ENCODE data around the gene TPH2. TPM values are rescaled to one million over a fixed set of nuclear protein-coding genes. Genes with fewer than 3 reads are reported as not detected.

The TPH2 gene
- total RNA-seq, 1 experiment from 2014 or later = 0.66 TPM

GRCh38 chr12:72081777-72082176 is 143.1 kb downstream of the TPH2 start:
- H3K4me1 Mint-ChIP-seq = peaks cover 17 to 18% of the 10 kb centered on the region in 2 experiments
- H3K9me3 Mint-ChIP-seq = peaks cover 0 to 3% of the 10 kb centered on the region in 2 experiments; a peak in 1 of 5 replicates
- no peaks in the 10 kb centered on the region for H3K9me3 ChIP-seq (ENCODE audit: control insufficient read depth, low read depth, low read length)
- no peaks in the 10 kb centered on the region for H3K27me3 Mint-ChIP-seq (ENCODE audit: low read depth)
- H3K27ac ChIP-seq (ENCODE audit: insufficient read length, low read depth, low read length) = no peak overlapping the region
- peaks cover 6% of the 10 kb centered on the region for H3K4me1 ChIP-seq (ENCODE audit: insufficient read depth, low read length)
- no peak overlapping the region for H2BK15ac ChIP-seq (ENCODE audit: low read depth, low read length)
- no peak overlapping the region for H3T11ph ChIP-seq (ENCODE audit: low read length)
- no peak overlapping the region for H3K14ac ChIP-seq (ENCODE audit: insufficient read depth, low read length)
- H4K20me1 ChIP-seq (ENCODE audit: control insufficient read depth, insufficient read depth, insufficient read length) = no peaks in the 10 kb centered on the region
- H2BK5ac ChIP-seq (ENCODE audit: insufficient read length, low read length) = no peak overlapping the region
- no peak overlapping the region for H3K18ac ChIP-seq (ENCODE audit: insufficient read length, low read depth, low read length)
- H2BK12ac ChIP-seq (ENCODE audit: insufficient read length, low read depth, low read length) = no peak overlapping the region
- no peak overlapping the region for H3K9ac ChIP-seq (ENCODE audit: extremely low read depth, insufficient read length, low read length)
- no peak overlapping the region for H4K5ac ChIP-seq (ENCODE audit: insufficient read length, low read depth, low read length)
- no peak overlapping the region for H2AFZ ChIP-seq (ENCODE audit: low read length)
- no CpG with 5 or more reads among the region's 2 CpGs for WGBS (ENCODE audit: extremely low coverage, insufficient read length, low lambda C conversion rate)
- H4K8ac ChIP-seq (replicated peaks; ENCODE audit: insufficient read length, low read depth, low read length) = no peak overlapping the region
- no peak overlapping the region for H3K4me3 Mint-ChIP-seq
- TF ChIP-seq, protein P1, sequence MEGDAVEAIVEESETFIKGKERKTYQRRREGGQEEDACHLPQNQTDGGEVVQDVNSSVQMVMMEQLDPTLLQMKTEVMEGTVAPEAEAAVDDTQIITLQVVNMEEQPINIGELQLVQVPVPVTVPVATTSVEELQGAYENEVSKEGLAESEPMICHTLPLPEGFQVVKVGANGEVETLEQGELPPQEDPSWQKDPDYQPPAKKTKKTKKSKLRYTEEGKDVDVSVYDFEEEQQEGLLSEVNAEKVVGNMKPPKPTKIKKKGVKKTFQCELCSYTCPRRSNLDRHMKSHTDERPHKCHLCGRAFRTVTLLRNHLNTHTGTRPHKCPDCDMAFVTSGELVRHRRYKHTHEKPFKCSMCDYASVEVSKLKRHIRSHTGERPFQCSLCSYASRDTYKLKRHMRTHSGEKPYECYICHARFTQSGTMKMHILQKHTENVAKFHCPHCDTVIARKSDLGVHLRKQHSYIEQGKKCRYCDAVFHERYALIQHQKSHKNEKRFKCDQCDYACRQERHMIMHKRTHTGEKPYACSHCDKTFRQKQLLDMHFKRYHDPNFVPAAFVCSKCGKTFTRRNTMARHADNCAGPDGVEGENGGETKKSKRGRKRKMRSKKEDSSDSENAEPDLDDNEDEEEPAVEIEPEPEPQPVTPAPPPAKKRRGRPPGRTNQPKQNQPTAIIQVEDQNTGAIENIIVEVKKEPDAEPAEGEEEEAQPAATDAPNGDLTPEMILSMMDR (conservative IDR thresholded peaks at IDR 0.05) = no peak
- H3K79me1 ChIP-seq (ENCODE audit: insufficient read depth, low read depth, low read length, poor library complexity, severe bottlenecking) = no peaks in the 10 kb centered on the region
- no peak overlapping the region for H3K4ac ChIP-seq (ENCODE audit: low read depth, low read length)
- no peak overlapping the region for H2AK5ac ChIP-seq (ENCODE audit: insufficient read length, low read length)
- no peak overlapping the region for H3K56ac ChIP-seq (ENCODE audit: insufficient read length, low read depth, low read length)
- no peaks in the 10 kb centered on the region for H3K23me2 ChIP-seq (ENCODE audit: insufficient read length, low read depth, low read length, poor library complexity, severe bottlenecking)
- no peaks in the 10 kb centered on the region for H3K36me3 Mint-ChIP-seq (ENCODE audit: insufficient read depth in 1 of 3, low read depth in 3 of 3)
- H2BK20ac ChIP-seq (ENCODE audit: low read depth, low read length, poor library complexity, severe bottlenecking) = no peak overlapping the region
- no peak for DNase-seq
- no peak overlapping the region for H3K23ac ChIP-seq (ENCODE audit: insufficient read length, low read depth, low read length)
- no peak overlapping the region for H2BK120ac ChIP-seq (ENCODE audit: low read depth, low read length, poor library complexity, severe bottlenecking)
- no peak overlapping the region for H4K91ac ChIP-seq (ENCODE audit: insufficient read length, low read depth, low read length)
- no peaks in the 10 kb centered on the region for H3K27me3 ChIP-seq (ENCODE audit: insufficient read depth, low read length)
- H3K79me2 ChIP-seq (ENCODE audit: insufficient read depth, low read length) = no peaks in the 10 kb centered on the region
- no peak overlapping the region for H3K4me2 ChIP-seq (ENCODE audit: insufficient read depth, insufficient read length, low read length)
- no peak overlapping the region; a peak in 1 of 7 replicates for H3K27ac Mint-ChIP-seq

Other genes starting within 250 kb of the TPH2 start
- gene RAB21, start 184.0 kb upstream of the TPH2 start, total RNA-seq (2021) = 48.0 and 53.0 TPM in 2 replicates
- 39.7 and 44.4 TPM in 2 replicates for gene TBC1D15, start 99.1 kb upstream of the TPH2 start, total RNA-seq (2021)

Data from H9 (cell line).